SK-N-MC (cell line): ENCODE results near the gene C1orf185.
"Not testable (repeated sequence)": the region's sequence is repeated elsewhere in the genome, so short reads cannot be mapped to it uniquely, and the experiment has no call there.

Experiments used
- DNase-seq: peaks from one replicate; pipeline ENCODE4 v3.0.0-alpha.2; 2011; ENCODE audit warnings: low read depth, low spot score
- H3K27ac ChIP-seq: fragments of 200-600 bp; sonication (generic); 2 replicates; pipeline ENCODE4 v1.5.1; 2016; ENCODE audit warnings: mixed run types
- H3K36me3 ChIP-seq: fragments of 200-600 bp; sonication (generic); 2 replicates; pipeline ENCODE4 v1.6.1; 2017; ENCODE audit warnings: antibody characterized with exemption, low read length, mixed read lengths; ENCODE audit not compliant: insufficient read depth
- H3K4me3 ChIP-seq: fragments of 200-600 bp; sonication (generic); 2 replicates; pipeline ENCODE4 v1.5.1; 2016
- H3K9ac ChIP-seq: fragments of 200-600 bp; sonication (generic); 2 replicates; pipeline ENCODE4 v1.8.0; 2017; ENCODE audit warnings: mixed run types, mixed read lengths; ENCODE audit not compliant: insufficient read length
- H3K9me3 ChIP-seq: fragments of 200-600 bp; sonication (generic); 2 replicates; pipeline ENCODE4 v1.6.1; 2017; ENCODE audit warnings: low read depth, mild to moderate bottlenecking, antibody characterized with exemption, low read length, moderate library complexity, mixed read lengths
- EZH2 ChIP-seq: fragments of 200-600 bp; sonication (generic); IDR thresholded peaks from one replicate; pipeline ENCODE4 v1.6.1; 2017; ENCODE audit warnings: antibody characterized with exemption
- FOXP2 ChIP-seq: optimal IDR thresholded peaks from 2 replicates; pipeline ENCODE3; 2011; ENCODE audit warnings: mild to moderate bottlenecking, moderate library complexity; ENCODE audit not compliant: insufficient read depth; ENCODE audit errors: extremely low read length, control extremely low read depth
- POLR2AphosphoS5 ChIP-seq: IDR thresholded peaks from 2 replicates; pipeline ENCODE4 v1.6.1; 2012; ENCODE audit warnings: mild to moderate bottlenecking, low read depth, low read length, borderline replicate concordance

Gene C1orf185

GRCh38 chr1:51120629-51121028 is 18.6 kb downstream of the C1orf185 start:
- DNase-seq = no peak
- TF ChIP-seq EZH2 (no peak), FOXP2 (no peak), POLR2AphosphoS5 (no peak)
- H3K9me3 ChIP-seq = no peaks in the 10 kb centered on the region
- no peak overlapping the region for H3K27ac ChIP-seq
- no peaks in the 10 kb centered on the region for H3K36me3 ChIP-seq
- no peak overlapping the region for H3K4me3 ChIP-seq
- no peak overlapping the region for H3K9ac ChIP-seq

GRCh38 chr1:51127152-51127551 is 25.1 kb downstream of the C1orf185 start:
- not testable (repeated sequence) for H3K4me3 ChIP-seq, H3K36me3 ChIP-seq, H3K27ac ChIP-seq, H3K9ac ChIP-seq, H3K9me3 ChIP-seq, DNase-seq

- no peak for DNase-seq
- TF ChIP-seq POLR2AphosphoS5 = no peak
- TF ChIP-seq EZH2 = no peak
- no peak for TF ChIP-seq FOXP2
- Histone ChIP-seq H3K9me3 (no peaks in the 10 kb centered on the region; the same call in 1 of the 2 replicates), H3K27ac (no peak overlapping the region), H3K9ac (no peak overlapping the region), H3K36me3 (no peaks in the 10 kb centered on the region), H3K4me3 (no peak overlapping the region)
Observed at GRCh38 chr1:51131185-51131584, 29.2 kb downstream of the C1orf185 start.

- no peaks in the 10 kb centered on the region; the same call in 1 of the 2 replicates for H3K9me3 ChIP-seq
- TF ChIP-seq EZH2 (no peak), POLR2AphosphoS5 (no peak), FOXP2 (no peak)
- no peaks in the 10 kb centered on the region for H3K36me3 ChIP-seq
- H3K4me3 ChIP-seq = no peak overlapping the region
- DNase-seq = no peak
- no peak overlapping the region for H3K9ac ChIP-seq
- no peak overlapping the region for H3K27ac ChIP-seq
Observed at GRCh38 chr1:51133045-51133444, 31.0 kb downstream of the C1orf185 start.

- not testable (repeated sequence) for DNase-seq, H3K9ac ChIP-seq, H3K36me3 ChIP-seq, H3K27ac ChIP-seq, H3K4me3 ChIP-seq, H3K9me3 ChIP-seq
Observed at GRCh38 chr1:51137696-51138095, 35.7 kb downstream of the C1orf185 start.

GRCh38 chr1:51139474-51139873 is 37.4 kb downstream of the C1orf185 start:
- H3K4me3 ChIP-seq = no peak overlapping the region
- TF ChIP-seq FOXP2 = no peak
- TF ChIP-seq POLR2AphosphoS5 = no peak
- TF ChIP-seq EZH2 = no peak
- H3K27ac ChIP-seq = no peak overlapping the region
- no peaks in the 10 kb centered on the region for H3K36me3 ChIP-seq
- H3K9me3 ChIP-seq = no peaks in the 10 kb centered on the region
- no peak for DNase-seq
- H3K9ac ChIP-seq = no peak overlapping the region

GRCh38 chr1:51147394-51147793 is 45.4 kb downstream of the C1orf185 start:
- Histone ChIP-seq H3K36me3 (no peaks in the 10 kb centered on the region), H3K9ac (no peak overlapping the region), H3K4me3 (no peak overlapping the region), H3K27ac (no peak overlapping the region), H3K9me3 (no peaks in the 10 kb centered on the region)
- TF ChIP-seq POLR2AphosphoS5 (no peak), FOXP2 (no peak), EZH2 (no peak)
- DNase-seq = no peak

GRCh38 chr1:51154776-51155175 is 52.7 kb downstream of the C1orf185 start:
- TF ChIP-seq FOXP2 = no peak
- TF ChIP-seq POLR2AphosphoS5 = no peak
- no peak for TF ChIP-seq EZH2
- no peak overlapping the region for H3K27ac ChIP-seq

GRCh38 chr1:51156752-51157151 is 54.7 kb downstream of the C1orf185 start:
- H3K4me3 ChIP-seq = no peak overlapping the region
- H3K9ac ChIP-seq = no peak overlapping the region
- H3K36me3 ChIP-seq = no peaks in the 10 kb centered on the region
- no peak overlapping the region for H3K27ac ChIP-seq
- TF ChIP-seq EZH2 (no peak), POLR2AphosphoS5 (no peak), FOXP2 (no peak)
- DNase-seq = no peak
- H3K9me3 ChIP-seq = no peaks in the 10 kb centered on the region

More at GRCh38 chr1:51154776-51155175, 52.7 kb downstream of the C1orf185 start:
- Histone ChIP-seq H3K9me3 (no peaks in the 10 kb centered on the region), H3K36me3 (no peaks in the 10 kb centered on the region), H3K9ac (no peak overlapping the region), H3K4me3 (no peak overlapping the region)
- DNase-seq = no peak

GRCh38 chr1:51157395-51157794 is 55.4 kb downstream of the C1orf185 start:
- Histone ChIP-seq H3K4me3 (no peak overlapping the region), H3K36me3 (no peaks in the 10 kb centered on the region), H3K9ac (no peak overlapping the region), H3K9me3 (no peaks in the 10 kb centered on the region), H3K27ac (no peak overlapping the region)
- no peak for DNase-seq
- TF ChIP-seq FOXP2 = no peak
